Mononuclear cell (primary cell): ENCODE results near the gene HNRNPF. TPM values are rescaled to one million over a fixed set of nuclear protein-coding genes. Genes with fewer than 3 reads are reported as not detected.

Experiments used
- H3K27me3 ChIP-seq: 2 replicates; pipeline ENCODE4 v1.6.0; 2011; ENCODE audit warnings: low read length, control low read depth; ENCODE audit not compliant: insufficient read depth
- H3K4me1 ChIP-seq: 2 replicates; pipeline ENCODE4 v1.5.1; 2011; ENCODE audit warnings: mild to moderate bottlenecking, low read length, control low read depth; ENCODE audit not compliant: insufficient read depth
- H3K4me3 ChIP-seq: 2 replicates; pipeline ENCODE4 v1.5.1; 2011; ENCODE audit warnings: mild to moderate bottlenecking, low read length, moderate library complexity
- H3K9me3 ChIP-seq: 2 replicates; pipeline ENCODE4 v1.5.1; 2011; ENCODE audit warnings: low read depth, mild to moderate bottlenecking, control low read depth, low read length
- total RNA-seq: library from RNA; depleted of rRNA; stranded (reverse); fragments of >200 nt; gene quantifications from one replicate; pipeline ENCODE4 v1.2.3, GENCODE V29; 2012

HNRNPF gene
- total RNA-seq, 1 donor = 118 TPM

DNA sequence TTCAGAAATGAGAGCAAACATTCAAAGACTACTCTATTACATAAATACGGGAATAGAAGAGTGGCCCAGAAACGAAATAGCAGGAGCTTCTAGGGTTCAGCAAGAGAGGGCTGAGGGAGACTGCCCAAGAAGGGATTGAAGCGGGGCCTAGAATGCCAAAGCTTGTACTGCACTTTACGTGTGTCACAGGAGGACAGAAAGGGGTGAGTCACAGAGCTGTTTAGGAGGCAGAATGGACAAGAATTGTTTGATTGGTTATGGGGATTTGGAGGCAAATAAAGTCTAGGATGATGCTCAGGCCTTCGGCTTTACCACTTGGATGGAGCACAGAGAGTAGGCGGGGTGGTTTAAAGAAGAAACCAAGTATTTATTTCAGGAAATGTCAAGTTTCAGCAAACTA is 48.9 kb downstream of the HNRNPF start:
- H3K27me3 ChIP-seq = no peaks in the 10 kb centered on the region
- H3K4me1 ChIP-seq = peaks cover 14% of the 10 kb centered on the region
- H3K4me3 ChIP-seq = no peak overlapping the region
- H3K9me3 ChIP-seq = no peaks in the 10 kb centered on the region

DNA sequence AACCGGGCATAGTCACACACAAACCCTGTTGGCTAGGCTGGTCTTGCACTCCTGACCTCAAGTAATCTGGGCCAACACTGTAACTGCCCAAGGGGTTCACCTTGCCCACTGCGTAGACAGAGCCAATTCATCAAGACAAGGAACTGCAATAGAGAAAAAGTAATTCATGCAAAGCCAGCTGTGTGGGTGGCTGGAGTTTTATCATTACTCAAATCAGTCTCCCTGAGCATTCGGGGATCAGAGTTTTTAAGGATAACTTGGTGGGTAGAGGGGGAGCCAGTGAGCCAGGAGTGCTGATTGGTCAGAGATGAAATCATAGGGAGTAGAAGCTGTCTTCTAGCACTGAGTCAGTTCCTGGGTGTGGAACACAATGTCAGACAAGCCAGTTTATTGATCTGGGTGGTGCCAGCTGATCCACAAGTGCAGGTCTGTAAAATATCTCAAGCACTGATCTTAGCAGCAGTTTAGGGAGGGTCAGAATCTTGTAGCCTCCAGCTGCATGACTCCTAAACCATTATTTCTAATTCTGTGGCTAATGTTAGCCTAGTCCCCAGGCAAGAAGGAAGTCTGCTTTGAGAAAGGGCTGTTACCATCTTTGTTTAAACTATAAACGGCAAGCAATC is 53.1 kb downstream of the HNRNPF start:
- Histone ChIP-seq H3K27me3 (peaks cover 1% of the 10 kb centered on the region), H3K4me1 (no peaks in the 10 kb centered on the region), H3K4me3 (no peak overlapping the region), H3K9me3 (no peaks in the 10 kb centered on the region)

DNA sequence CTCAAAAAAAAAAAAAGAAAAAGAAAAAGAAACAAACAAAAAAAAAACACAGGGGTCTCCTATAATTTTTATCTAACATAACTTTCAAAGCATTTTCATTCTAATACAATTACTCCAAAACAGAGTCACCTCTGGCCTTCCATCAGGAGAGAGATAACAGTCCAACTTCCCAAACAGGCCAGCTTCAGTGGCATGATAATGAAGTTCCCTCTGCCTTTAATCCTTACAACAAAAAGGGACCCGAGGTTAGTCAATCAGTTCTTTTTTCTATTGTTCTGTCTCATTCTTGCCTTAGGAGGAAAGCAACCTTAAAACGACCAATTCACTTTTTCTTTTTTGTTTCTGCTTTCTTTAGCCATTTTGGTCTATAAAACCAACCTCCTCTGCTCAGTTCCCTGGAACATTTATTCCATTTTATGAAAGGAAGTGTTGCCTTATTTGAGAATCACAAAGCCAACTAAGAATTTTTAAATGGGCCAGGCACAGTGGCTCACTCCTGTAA is 54.1 kb downstream of the HNRNPF start:
- Histone ChIP-seq H3K9me3 (no peaks in the 10 kb centered on the region), H3K4me1 (no peaks in the 10 kb centered on the region), H3K4me3 (no peak overlapping the region), H3K27me3 (peaks cover 10% of the 10 kb centered on the region)

DNA sequence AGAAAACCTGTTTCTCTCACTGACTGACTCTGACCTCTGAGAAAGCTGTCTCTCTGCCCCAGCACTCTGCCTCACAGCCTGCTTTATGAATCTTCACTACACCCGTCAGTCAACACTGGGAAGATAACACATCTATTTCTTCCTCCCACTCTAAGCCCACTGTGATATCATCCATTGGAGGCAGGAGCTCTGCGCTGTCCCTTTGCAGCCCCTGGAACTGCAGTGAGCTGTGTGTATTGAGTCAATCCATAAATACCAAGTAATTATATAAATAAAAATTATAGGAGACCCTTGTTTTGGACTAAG is 54.7 kb downstream of the HNRNPF start:
- H3K27me3 ChIP-seq = peaks cover 11% of the 10 kb centered on the region
- no peaks in the 10 kb centered on the region for H3K4me1 ChIP-seq
- H3K9me3 ChIP-seq = no peaks in the 10 kb centered on the region
- H3K4me3 ChIP-seq = no peak overlapping the region

DNA sequence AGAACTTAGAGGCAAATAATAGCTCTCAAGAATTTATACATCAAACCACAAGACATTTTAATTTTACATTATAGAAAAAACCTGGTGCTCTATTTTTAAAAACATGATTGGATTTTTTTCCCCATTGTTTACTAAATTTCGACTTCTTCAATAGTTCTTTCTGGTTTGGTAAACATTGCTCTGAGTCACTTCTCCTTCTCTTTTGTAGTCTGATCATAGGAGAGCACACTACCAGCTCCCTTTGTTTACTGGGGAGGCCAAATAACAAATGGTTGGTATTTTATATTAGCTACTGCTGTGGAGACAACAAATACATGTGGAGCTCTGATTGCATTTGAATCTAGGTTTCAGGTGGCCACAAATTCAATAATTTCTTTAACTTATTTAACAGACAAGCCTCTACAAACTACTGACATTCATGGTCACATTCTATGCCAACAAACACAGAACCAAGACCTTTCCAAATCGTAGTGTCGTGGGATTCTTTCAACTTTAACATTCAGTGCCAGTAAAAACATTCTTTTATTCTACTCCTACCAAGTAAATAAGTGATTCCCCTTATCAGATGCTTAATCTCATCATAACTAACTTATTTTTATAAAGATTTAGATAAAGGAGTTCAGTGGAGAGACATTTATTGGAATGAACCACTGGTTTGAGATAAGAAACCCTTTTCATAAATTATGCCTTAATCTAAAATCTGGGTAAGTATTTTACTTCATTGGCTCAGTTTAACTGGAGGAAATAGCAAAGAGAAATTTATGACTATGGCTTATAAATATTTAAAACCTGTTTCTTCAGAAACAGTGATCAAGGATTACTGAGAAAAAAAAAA is 55.3 kb downstream of the HNRNPF start:
- H3K27me3 ChIP-seq = peaks cover 11% of the 10 kb centered on the region
- H3K4me3 ChIP-seq = no peak overlapping the region

DNA sequence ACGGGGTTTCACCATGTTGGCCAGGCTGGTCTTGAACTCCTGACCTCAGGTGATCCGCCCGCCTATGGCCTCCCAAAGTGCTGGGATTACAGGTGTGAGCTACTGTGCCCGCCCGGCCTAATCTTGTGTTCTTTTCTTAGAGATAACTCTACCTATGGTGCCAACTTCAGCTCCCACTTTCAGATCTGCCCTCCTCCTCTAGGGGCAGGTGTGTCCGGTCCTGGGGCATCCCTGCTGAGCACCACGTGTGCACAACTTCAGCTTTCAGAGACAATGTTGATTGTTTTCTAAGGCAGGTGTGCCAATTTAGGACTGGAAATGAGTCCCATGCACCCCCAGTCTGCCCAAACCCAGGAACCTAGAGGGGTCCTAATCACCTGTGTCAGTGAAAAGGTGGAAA is 56.0 kb downstream of the HNRNPF start:
- Histone ChIP-seq H3K4me1 (peaks cover 9% of the 10 kb centered on the region), H3K9me3 (no peaks in the 10 kb centered on the region), H3K4me3 (no peak overlapping the region), H3K27me3 (peaks cover 11% of the 10 kb centered on the region)

More for the DNA sequence above, 55.3 kb downstream of the HNRNPF start:
- Histone ChIP-seq H3K4me1 (peaks cover 1% of the 10 kb centered on the region), H3K9me3 (no peaks in the 10 kb centered on the region)

DNA sequence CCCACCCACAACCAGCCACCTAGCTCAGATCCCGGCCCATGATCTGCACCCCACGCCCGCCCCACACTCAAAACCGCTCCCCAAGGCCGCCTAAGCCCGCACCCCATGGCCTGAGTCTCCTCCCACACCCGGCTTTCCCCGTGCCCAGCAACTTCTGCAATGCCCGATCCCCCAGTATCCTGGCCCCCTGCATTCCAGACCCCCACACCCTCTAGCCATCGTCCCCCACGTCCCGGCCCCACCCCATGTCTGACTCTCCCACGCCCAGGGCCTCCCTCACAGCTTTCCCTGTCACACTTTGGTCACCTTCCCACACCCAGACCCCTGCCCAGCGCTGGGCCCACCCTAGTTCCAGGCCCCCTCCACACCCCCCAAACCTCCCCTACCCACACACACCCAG is 57.7 kb downstream of the HNRNPF start:
- Histone ChIP-seq H3K27me3 (peaks cover 11% of the 10 kb centered on the region), H3K4me1 (peaks cover 11% of the 10 kb centered on the region), H3K4me3 (no peak overlapping the region), H3K9me3 (no peaks in the 10 kb centered on the region)

DNA sequence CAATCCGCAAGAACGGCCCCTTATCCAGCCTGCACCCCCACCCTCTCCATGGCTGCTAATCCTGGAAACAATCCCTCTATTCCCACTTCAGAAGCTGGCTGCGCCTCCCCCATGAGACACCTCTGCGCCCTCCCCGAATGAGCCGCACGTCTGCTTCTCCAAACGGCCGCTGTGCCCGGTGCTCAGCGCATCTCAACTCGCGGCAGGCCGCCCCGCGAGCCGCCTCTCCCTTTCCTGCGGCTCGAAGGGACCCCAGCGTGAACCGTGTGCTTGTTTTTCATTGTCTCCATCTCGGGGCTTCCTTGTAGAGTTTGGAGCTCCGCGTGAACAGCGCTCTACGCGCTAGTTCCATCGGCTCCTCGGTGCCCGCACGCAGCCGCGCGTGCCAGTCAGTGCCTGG is 58.3 kb downstream of the HNRNPF start:
- no peaks in the 10 kb centered on the region for H3K9me3 ChIP-seq
- peaks cover 11% of the 10 kb centered on the region for H3K4me1 ChIP-seq
- peaks cover 11% of the 10 kb centered on the region for H3K27me3 ChIP-seq
- H3K4me3 ChIP-seq = no peak overlapping the region

DNA sequence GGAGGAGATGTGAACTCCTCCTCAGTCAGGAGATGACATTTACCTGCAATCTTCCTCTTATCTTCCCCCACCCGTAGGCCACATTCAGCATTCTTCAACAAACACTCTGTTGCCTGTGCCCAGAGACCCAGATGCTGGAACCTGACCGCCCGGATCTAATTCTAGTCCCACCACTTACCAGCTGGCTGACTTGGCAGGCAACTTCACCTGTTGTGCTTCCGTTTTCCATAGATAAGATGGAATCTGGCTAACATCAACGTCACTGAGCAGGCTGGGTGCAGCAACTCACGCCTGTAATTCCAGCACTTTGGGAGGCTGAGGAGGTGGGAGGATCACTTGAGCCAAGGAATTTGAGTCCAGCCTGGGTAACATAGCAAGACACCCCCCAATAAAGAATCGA is 58.8 kb downstream of the HNRNPF start:
- Histone ChIP-seq H3K4me1 (peaks cover 11% of the 10 kb centered on the region), H3K27me3 (peaks cover 11% of the 10 kb centered on the region), H3K9me3 (no peaks in the 10 kb centered on the region), H3K4me3 (no peak overlapping the region)

DNA sequence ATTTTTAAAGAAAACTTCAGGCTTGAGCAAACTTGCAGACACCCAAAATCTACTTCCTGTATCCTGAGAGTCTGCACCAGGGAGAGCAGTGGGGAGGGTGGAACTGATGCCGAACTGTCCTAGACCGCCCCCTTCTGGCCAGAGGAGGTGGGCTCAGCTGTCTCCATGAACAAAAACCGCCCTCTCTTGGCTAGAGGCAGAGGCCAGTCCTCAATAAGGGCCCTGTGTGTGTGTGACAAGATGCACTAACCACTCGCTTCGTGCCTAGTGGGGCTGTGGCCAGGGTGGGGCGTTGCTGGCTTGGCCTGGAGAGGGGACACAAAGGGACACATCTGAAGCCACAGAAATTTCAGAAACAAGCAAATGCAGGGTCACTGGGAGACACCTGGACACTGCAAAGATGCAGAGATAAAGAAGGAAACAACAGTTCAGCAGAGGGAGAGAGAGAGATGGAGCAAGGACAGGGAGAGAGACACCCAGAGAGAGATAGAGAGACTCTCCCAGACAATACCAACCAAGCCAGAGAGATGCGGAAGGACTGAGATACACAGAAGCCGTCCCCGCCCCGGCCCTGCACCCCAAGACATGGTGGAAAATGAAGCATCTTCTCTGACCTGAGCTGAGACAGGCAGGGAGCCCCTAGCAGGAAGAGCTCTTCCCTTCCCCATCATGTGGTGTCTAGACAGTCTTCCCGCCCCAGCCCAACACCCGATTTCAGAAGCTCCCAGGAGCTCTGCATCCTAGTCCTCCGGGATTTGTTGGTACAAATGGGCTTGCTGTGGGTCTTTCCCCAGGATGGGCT is 60.3 kb downstream of the HNRNPF start:
- Histone ChIP-seq H3K27me3 (peaks cover 11% of the 10 kb centered on the region), H3K9me3 (no peaks in the 10 kb centered on the region), H3K4me1 (peaks cover 11% of the 10 kb centered on the region), H3K4me3 (no peak overlapping the region)

DNA sequence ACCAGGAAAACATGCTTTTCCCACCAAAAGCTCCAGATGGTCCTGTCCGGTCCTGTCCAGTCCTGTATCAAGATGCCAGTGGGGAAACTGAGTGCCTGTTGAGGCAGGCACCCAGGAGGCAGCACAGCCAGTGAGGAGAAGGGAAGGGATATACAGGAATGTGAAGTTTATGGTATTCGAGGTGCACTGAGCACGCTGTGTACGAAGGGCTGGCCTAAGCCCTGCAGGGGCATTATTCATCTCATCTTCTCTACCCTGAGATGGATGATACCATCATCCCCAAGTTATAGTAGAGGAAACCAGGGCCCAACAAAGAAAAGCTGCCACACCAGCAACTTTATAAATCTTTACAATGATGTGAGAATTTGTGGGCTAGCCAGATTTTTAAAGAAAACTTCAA is 61.0 kb downstream of the HNRNPF start:
- peaks cover 11% of the 10 kb centered on the region for H3K4me1 ChIP-seq
- H3K4me3 ChIP-seq = no peak overlapping the region
- peaks cover 11% of the 10 kb centered on the region for H3K27me3 ChIP-seq
- H3K9me3 ChIP-seq = no peaks in the 10 kb centered on the region

DNA sequence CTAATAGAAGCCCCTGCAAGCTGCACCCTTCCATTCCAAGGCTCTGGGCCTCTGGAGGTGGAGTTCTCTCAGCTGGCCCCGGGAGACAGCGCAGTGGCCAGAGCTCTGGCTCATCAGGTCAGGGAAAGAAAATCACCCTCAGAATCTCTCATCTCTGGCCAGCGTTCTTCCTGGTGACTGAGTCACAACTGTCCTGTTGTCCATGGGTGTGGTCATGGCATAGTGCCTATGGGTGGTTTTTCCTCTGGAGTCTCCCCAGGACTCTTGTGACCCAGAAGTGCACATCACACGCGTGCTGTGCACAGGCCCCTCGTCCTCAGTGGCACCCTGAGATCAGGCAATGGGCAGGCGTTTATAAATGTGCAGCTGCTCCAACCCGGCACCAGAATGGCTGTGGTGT is 64.9 kb downstream of the HNRNPF start:
- Histone ChIP-seq H3K9me3 (no peaks in the 10 kb centered on the region), H3K4me3 (no peak overlapping the region), H3K27me3 (no peaks in the 10 kb centered on the region), H3K4me1 (peaks cover 11% of the 10 kb centered on the region)

DNA sequence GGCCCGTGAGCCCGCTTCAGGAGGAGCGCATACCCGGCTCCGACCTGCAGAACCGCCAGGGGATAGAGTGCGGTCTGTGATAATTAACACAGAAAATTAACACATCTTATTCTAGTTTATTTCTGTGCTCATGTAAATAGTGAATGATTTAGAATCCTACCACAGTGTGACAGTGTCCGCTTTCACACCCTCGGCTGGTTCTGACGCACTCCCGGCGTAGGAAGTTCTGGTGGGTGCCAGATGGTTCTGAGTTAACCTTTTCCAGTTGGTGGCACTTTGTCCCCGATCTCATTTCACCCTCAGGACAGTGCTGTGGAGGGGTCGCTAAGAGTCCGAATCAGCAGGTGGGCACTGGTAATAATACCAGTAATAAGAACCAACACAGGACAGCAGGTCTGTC is 65.9 kb downstream of the HNRNPF start:
- H3K9me3 ChIP-seq = no peaks in the 10 kb centered on the region
- no peak overlapping the region for H3K4me3 ChIP-seq
- H3K4me1 ChIP-seq = peaks cover 4% of the 10 kb centered on the region
- H3K27me3 ChIP-seq = no peaks in the 10 kb centered on the region

DNA sequence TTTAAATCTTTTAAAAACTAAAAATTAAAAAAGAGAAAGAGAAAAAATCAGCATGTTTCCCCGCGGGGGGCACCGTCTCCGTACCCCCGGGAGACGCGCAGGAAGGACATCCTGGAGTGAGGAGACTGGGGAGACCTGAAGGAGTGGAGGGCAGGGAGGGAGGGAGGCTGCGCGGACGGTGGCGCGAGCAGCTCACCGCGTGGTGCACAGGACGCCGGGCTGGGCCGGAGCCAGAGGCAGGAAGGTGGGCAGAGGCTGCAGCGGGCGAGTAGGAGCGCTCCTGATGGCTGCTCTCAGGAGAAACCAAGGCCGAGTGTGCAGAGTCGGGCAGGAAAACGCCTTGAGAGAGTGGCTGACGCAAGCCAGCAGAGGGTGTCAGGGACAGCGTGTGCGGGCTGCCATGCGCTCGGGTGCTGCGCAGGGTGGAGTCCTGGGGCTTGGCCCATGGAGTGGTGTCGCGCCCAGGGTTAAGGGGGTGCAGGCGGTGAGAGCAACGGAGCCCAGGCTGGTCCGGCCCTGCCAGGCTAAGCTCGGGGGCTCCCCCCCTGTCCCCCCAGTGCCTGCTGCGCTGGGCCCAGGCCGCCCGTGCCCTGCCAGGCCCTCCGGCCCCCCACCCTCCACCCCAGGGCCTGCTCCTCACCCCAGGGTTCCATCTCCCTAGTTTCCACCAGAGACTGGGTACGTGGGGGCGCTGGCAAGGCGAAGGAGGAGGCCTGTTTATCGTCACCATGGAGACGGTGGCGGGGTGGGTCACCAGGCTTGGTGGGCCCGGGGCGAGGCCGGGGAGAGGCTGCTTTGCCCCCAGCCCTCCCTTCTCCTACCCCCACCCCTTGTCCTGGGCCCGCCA is 66.5 kb downstream of the HNRNPF start:
- Histone ChIP-seq H3K4me1 (no peaks in the 10 kb centered on the region), H3K4me3 (no peak overlapping the region), H3K27me3 (no peaks in the 10 kb centered on the region), H3K9me3 (no peaks in the 10 kb centered on the region)
